ENCODE data around the gene GFPT2. TPM values are rescaled to one million over a fixed set of nuclear protein-coding genes. Genes with fewer than 3 reads are reported as not detected.

GFPT2 gene
- total and polyA plus RNA-seq, 2 of the 8 experiments (the other 6 are each of a cell fraction or from before 2014, with no cell fraction given), result 83.7 to 143 TPM

DNA sequence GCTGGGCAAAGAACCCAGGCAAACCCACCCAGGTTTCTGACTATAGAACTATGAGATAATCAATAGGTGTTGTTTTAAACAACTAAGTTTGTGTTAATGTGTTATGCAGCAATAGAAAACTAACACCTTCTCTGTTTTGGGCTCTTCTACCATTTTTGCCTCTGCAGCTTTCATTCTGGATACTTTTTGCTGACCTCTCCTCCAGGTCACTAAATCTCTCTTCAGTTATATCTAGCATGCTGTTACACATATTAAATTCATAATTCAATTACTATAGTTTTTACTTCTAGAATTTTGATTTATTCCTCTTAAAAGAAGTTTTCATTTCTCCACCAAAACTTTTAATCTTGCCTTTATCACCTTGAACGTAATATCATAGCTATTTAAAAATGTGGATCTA, 78.4 kb downstream of the GFPT2 start:
- Histone ChIP-seq H3K79me1 (ENCODE audit: low read depth, low read length) (no peaks in the 10 kb centered on the region), H3K14ac (ENCODE audit: insufficient read length) (no peak overlapping the region), H3K27ac (ENCODE audit: low read depth, low read length) (no peak overlapping the region), H3K4ac (replicated peaks; ENCODE audit: insufficient read length, low read depth, low read length) (no peak overlapping the region), H4K20me1 (replicated peaks in 1 of 2; ENCODE audit: control insufficient read depth in 1 of 2, insufficient read depth in 2 of 2, low read length in 2 of 2) (no peaks in the 10 kb centered on the region), H2BK12ac (ENCODE audit: low read depth, low read length) (no peak overlapping the region), H4K91ac (replicated peaks; ENCODE audit: insufficient read length, low read length) (no peak overlapping the region), H3K4me1 (replicated peaks in 1 of 4; ENCODE audit: control insufficient read depth in 3 of 4, insufficient read depth in 4 of 4, low read length in 3 of 4) (no peaks in the 10 kb centered on the region), H3K27me3 (replicated peaks in 1 of 4; ENCODE audit: control insufficient read depth in 3 of 4, extremely low read depth in 1 of 4, insufficient read depth in 3 of 4, low read length in 3 of 4) (no peaks in the 10 kb centered on the region), H4K8ac (ENCODE audit: extremely low read depth, insufficient read depth, low read length) (no peak overlapping the region), H3K23ac (ENCODE audit: insufficient read length) (no peak overlapping the region), H3K79me2 (ENCODE audit: control insufficient read depth in 1 of 2, insufficient read depth in 2 of 2, low read length in 2 of 2) (no peaks in the 10 kb centered on the region), H3K4me3 (ENCODE audit: extremely low read depth in 1 of 4, insufficient read depth in 2 of 4, low read depth in 3 of 4, low read length in 4 of 4) (no peak overlapping the region), H2BK15ac (ENCODE audit: low read length) (no peak overlapping the region), H2BK5ac (ENCODE audit: low read depth, low read length) (no peak overlapping the region), H2AFZ (ENCODE audit: low read length) (no peak overlapping the region), H3K23me2 (ENCODE audit: low read depth, low read length) (no peaks in the 10 kb centered on the region), H3K18ac (ENCODE audit: extremely low read depth, low read length) (no peak overlapping the region), H2BK20ac (ENCODE audit: low read length) (no peak overlapping the region), H3K9ac (replicated peaks in 1 of 4; ENCODE audit: extremely low read depth in 1 of 4, low read depth in 3 of 4, low read length in 3 of 4) (no peak overlapping the region), H3K36me3 (ENCODE audit: control insufficient read depth in 2 of 4, insufficient read depth in 4 of 4, low read length in 3 of 4) (peaks cover 0 to 38% (median 10%) of the 10 kb centered on the region in 4 experiments; a peak in 4 of 8 replicates), H4K5ac (ENCODE audit: insufficient read length, low read depth, low read length) (no peak overlapping the region), H3K9me3 (ENCODE audit: insufficient read depth in 2 of 2, low read depth in 1 of 2, low read length in 1 of 2) (peaks cover 5 to 19% of the 10 kb centered on the region in 2 experiments; a peak in 2 of 4 replicates), H2AK5ac (ENCODE audit: low read depth, low read length) (no peak overlapping the region), H3K56ac (replicated peaks; ENCODE audit: insufficient read length, low read depth, low read length) (no peak overlapping the region), H2BK120ac (replicated peaks; ENCODE audit: low read depth, low read length) (no peak overlapping the region), H3K4me2 (ENCODE audit: insufficient read depth in 1 of 2, low read depth in 2 of 2, low read length in 2 of 2) (no peak overlapping the region)
- WGBS, 2 experiments (ENCODE audit: extremely low coverage in 1 of 2, insufficient coverage in 1 of 2, insufficient read length in 1 of 2, insufficient replicate concordance in 2 of 2, low coverage in 1 of 2, low lambda C conversion rate in 2 of 2, missing lambda C conversion rate in 1 of 2), result 100% methylated on average over 1 of the region's 1 CpG; no CpG with 5 or more reads in 1 of the 2 experiments
- POLR2A ChIA-PET (ENCODE audit: partially characterized antibody), result no interaction called here
- FAIRE-seq, result no peak
- no peak for DNase-seq (ENCODE audit: low read depth in 1 of 2, low spot score in 2 of 2)
- CTCF ChIA-PET (ENCODE audit: partially characterized antibody), result interaction anchor here (0.7 to 2.2 kb wide), 4 partner anchors 9 to 66 kb away, joined by 3 to 5 read pairs (median 4); no protein-coding TSS in a partner anchor
- TF ChIP-seq PHF8 (conservative IDR thresholded peaks at IDR 0.05; ENCODE audit: low read depth, low read length), result no peak

Data from H1 (cell line).